Gastrocnemius medialis (tissue), 4 donors: ENCODE measurements around the gene PLBD1.

Experiments
- POLR2A ChIP-seq, 2 donors: fragments of 450-650 bp; IDR thresholded peaks; one replicate each; pipeline ENCODE4 v1.6.1; 2017; ENCODE audit warnings: antibody characterized with exemption in 2 of 2, mild to moderate bottlenecking in 2 of 2, moderate library complexity in 2 of 2
- TF ChIP-seq, protein P1 (sequence below), 5 experiments: fragments of 450-650 bp in 3 of 5; fragments of 200-600 bp in 2 of 5; sonication (generic) in 2 of 5; IDR thresholded peaks in 4 of 5; conservative IDR thresholded peaks in 1 of 5; 1 replicate in 4 of 5; 2 replicates in 1 of 5; pipeline ENCODE4 v1.5.1; 2016 to 2019; ENCODE audit warnings: antibody characterized with exemption in 5 of 5, mild to moderate bottlenecking in 3 of 5, moderate library complexity in 3 of 5

DNA sequence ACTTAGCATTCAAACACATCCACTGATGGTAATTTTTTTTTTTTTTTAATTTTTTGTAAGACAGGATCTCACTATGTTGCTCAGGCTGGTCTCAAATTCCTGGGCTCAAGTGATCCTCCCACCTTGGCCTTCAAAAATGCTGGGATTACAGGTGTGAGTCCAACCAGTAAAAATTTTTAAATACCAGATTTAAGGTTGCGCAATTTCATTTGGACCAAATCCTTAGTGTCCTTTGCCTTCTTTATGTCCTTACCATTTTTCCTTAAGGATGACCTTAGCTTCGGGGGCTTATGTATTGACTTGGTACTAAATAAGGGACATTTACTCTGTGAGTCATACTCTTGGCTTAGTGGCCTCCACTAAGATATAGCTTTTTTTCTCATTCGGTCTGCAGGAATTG, 4.1 kb upstream of the PLBD1 start:
- TF ChIP-seq POLR2A (IDR thresholded peaks at IDR 0.05): no peak
- TF ChIP-seq, protein P1, sequence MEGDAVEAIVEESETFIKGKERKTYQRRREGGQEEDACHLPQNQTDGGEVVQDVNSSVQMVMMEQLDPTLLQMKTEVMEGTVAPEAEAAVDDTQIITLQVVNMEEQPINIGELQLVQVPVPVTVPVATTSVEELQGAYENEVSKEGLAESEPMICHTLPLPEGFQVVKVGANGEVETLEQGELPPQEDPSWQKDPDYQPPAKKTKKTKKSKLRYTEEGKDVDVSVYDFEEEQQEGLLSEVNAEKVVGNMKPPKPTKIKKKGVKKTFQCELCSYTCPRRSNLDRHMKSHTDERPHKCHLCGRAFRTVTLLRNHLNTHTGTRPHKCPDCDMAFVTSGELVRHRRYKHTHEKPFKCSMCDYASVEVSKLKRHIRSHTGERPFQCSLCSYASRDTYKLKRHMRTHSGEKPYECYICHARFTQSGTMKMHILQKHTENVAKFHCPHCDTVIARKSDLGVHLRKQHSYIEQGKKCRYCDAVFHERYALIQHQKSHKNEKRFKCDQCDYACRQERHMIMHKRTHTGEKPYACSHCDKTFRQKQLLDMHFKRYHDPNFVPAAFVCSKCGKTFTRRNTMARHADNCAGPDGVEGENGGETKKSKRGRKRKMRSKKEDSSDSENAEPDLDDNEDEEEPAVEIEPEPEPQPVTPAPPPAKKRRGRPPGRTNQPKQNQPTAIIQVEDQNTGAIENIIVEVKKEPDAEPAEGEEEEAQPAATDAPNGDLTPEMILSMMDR (IDR thresholded peaks at IDR 0.05 in 4 of 5, conservative IDR thresholded peaks at IDR 0.05 in 1 of 5): no peak
